ENCODE measurements around the gene DUS1L.

DNA sequence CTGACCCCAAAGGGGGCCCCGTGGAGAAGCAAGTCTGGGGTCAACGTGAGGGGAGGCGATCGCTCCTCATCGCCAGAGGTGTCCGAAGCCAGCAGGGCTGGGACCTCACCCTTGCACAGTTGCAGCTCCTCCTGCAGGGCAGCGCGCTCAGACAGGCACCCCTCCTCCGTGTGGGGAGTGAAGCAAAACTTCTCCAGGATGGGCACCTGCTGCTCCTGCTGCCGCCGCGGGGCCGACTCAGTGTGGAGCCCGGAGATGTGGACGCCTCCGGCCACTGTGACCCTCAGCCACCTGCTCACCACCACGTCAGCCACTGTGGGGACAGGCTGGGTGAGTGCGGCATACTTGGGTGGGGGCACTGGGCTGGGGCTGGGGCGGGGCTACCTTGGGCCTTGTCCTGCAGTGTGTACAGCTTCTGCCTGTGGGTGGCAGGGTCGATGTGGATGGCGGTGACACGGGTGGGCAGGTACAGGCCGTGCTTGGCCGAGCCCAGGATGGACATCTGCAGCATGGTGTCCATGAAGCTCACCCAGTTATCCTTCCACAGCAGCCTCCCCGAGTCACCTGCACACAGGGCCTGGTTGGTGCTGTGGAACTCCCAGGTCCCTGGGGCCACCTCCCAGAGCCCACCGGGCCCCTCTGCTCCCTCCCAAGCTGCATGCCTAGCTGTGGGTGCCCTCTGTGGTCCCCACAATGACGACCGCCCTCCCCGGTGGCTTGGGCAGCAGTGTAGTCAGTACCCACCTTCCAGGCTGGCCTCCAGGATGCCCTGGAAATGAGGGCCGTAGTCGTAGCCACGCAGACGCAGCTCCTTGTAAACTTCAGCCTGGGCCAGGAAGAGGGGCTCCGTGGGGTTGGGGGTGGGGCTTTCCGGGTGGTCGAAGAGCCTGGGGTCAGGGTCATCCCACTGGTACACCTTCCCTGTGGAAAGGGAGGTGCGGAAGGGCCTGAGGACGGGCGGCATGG lies 21.6 kb upstream of the DUS1L start:
- TF ChIP-seq CTCF (IDR thresholded peaks at IDR 0.05; ENCODE audit: low read depth, low read length, poor library complexity, severe bottlenecking) (no peak), EZH2phosphoT487 (IDR thresholded peaks at IDR 0.05; ENCODE audit: borderline replicate concordance, low read length) (no peak)

All from DOHH2 (cell line).